BJ (cell line): ENCODE results near the gene KIF3A. TPM values are rescaled to one million over a fixed set of nuclear protein-coding genes. Genes with fewer than 3 reads are reported as not detected.

Experiments used
- CTCF ChIA-PET: fragments of 350-600 bp; formaldehyde crosslinking; extraction: SDS; loops from one replicate; lab custom pipeline; 2021; ENCODE audit warnings: antibody characterized with exemption, inconsistent platforms; lab: Yijun Ruan, JAX
- POLR2A ChIA-PET: fragments of 300-600 bp; sonication (Branson Sonifier 250); formaldehyde crosslinking; extraction: SDS; loops from one replicate; lab custom pipeline; 2021; ENCODE audit warnings: antibody characterized with exemption; lab: Charles Lee
- DNase-seq: peaks from one replicate; pipeline ENCODE4 v3.0.0-alpha.2; 2011; ENCODE audit warnings: low read depth
- H3K27me3 ChIP-seq: 2 replicates; pipeline ENCODE4 v1.6.0; 2011; ENCODE audit warnings: low read length; ENCODE audit not compliant: control insufficient read depth, insufficient read depth
- H3K36me3 ChIP-seq: 2 replicates; pipeline ENCODE4 v1.5.1; 2011; ENCODE audit warnings: low read length; ENCODE audit not compliant: control insufficient read depth, insufficient read depth
- H3K4me3 ChIP-seq: 2 replicates; pipeline ENCODE4 v1.5.1; 2011; ENCODE audit warnings: low read depth, mild to moderate bottlenecking, control low read depth, low read length
- CTCF ChIP-seq: IDR thresholded peaks from 2 replicates; pipeline ENCODE4 v1.5.1; 2011; ENCODE audit warnings: low read depth, mild to moderate bottlenecking, control low read depth, inconsistent platforms, low read length, moderate library complexity; ENCODE audit not compliant: insufficient read depth
- polyA plus RNA-seq: library from polyadenylated mRNA; depleted of rRNA; stranded (reverse); fragments of >200 nt; gene quantifications from 2 replicates; pipeline ENCODE4 v1.2.3, GENCODE V29; 2011

The KIF3A gene
- polyA plus RNA-seq, 1 experiment = 2.9 TPM

DNA sequence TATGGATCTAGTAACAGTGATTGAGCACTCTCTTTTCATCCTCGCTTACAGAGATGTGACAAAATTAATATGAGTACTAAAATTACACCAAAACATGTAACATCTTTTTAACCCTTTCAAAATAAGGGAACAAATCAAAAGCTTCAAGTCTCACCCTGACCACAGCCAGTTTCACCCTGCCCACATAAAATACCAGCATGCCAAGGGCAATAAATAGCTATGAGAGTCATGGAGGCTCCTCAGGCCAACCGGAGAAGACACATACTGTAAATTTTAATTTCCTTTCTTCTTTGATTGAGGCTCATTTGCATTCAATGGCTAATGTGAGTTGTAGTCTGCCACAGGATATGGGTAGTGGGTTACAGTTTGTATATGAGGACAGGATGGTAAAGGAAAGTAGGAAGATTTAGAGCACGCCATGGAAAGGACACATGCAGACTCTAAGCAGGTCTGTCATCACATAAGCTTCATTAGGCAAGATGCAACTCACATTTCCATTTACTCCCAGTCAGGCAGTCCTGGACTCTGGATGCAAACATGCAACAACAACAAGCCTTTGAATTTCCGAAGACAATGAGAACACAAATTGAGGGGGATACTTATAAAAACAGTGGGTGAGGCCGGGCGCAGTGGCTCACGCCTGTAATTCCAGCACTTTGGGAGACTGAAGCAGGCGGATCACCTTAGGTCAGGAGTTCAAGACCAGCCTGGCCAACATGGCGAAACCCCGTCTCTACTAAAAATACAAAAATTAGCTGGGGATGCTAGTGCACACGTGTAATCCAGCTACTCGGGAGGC is 52.2 kb downstream of the KIF3A start:
- TF ChIP-seq CTCF = no peak
- H3K4me3 ChIP-seq = no peak overlapping the region
- no peaks in the 10 kb centered on the region for H3K27me3 ChIP-seq
- ChIA-PET CTCF (no interaction called here), POLR2A (no interaction called here)
- H3K36me3 ChIP-seq = no peaks in the 10 kb centered on the region
- DNase-seq = no peak

DNA sequence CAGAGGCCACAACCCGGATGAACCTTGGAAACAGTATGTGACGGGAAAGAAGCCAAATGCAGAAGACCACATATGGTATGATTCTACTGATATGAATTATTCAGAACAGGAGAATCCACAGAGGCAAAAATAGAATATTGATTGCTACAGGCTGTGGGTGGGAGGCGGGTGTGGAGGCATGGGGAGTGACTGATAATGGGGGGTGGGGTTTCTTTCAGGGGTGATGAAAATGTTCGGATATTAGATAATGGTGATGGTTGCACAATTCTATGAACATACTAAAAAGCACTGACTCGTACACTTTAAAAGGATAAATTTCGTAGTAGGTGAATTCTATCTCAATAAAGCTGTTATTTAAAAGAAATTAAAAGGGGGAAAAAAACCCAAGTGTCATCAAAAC is 52.9 kb downstream of the KIF3A start:
- H3K27me3 ChIP-seq = no peaks in the 10 kb centered on the region
- H3K4me3 ChIP-seq = no peak overlapping the region
- ChIA-PET CTCF (no interaction called here), POLR2A (no interaction called here)
- no peak for DNase-seq
- TF ChIP-seq CTCF = no peak
- no peaks in the 10 kb centered on the region for H3K36me3 ChIP-seq

GRCh38 chr5:132681983-132682382 is 55.4 kb downstream of the KIF3A start:
- no peaks in the 10 kb centered on the region for H3K27me3 ChIP-seq
- POLR2A ChIA-PET = no interaction called here
- CTCF ChIA-PET = no interaction called here
- TF ChIP-seq CTCF = no peak
- no peak overlapping the region for H3K4me3 ChIP-seq
- no peaks in the 10 kb centered on the region for H3K36me3 ChIP-seq
- no peak for DNase-seq

GRCh38 chr5:132681476-132681831 is 55.9 kb downstream of the KIF3A start:
- POLR2A ChIA-PET = no interaction called here
- TF ChIP-seq CTCF = no peak
- Histone ChIP-seq H3K4me3 (no peak overlapping the region), H3K27me3 (no peaks in the 10 kb centered on the region), H3K36me3 (no peaks in the 10 kb centered on the region)
- no peak for DNase-seq
- CTCF ChIA-PET = no interaction called here

GRCh38 chr5:132680780-132681475 is 56.4 kb downstream of the KIF3A start:
- Histone ChIP-seq H3K4me3 (no peak overlapping the region), H3K27me3 (no peaks in the 10 kb centered on the region), H3K36me3 (no peaks in the 10 kb centered on the region)
- CTCF ChIA-PET = no interaction called here
- no peak for DNase-seq
- POLR2A ChIA-PET = no interaction called here
- no peak for TF ChIP-seq CTCF
